GM23248 (cell line): ENCODE data around the gene ZNF718.

Source experiments
- EZH2 ChIP-seq: fragments of 200-600 bp; sonication (generic); IDR thresholded peaks from 2 replicates; pipeline ENCODE4 v1.6.1; 2018; ENCODE audit warnings: antibody characterized with exemption, mild to moderate bottlenecking; ENCODE audit not compliant: insufficient read depth, poor library complexity, severe bottlenecking
- EZH2phosphoT487 ChIP-seq: fragments of 200-600 bp; sonication (generic); IDR thresholded peaks from 2 replicates; pipeline ENCODE4 v1.6.1; 2018; ENCODE audit warnings: antibody characterized with exemption, moderate library complexity, mild to moderate bottlenecking, low read depth; ENCODE audit not compliant: insufficient read depth

GRCh38 chr4:112771-113170 is 11.5 kb upstream of the ZNF718 start:
- TF ChIP-seq EZH2 (no peak), EZH2phosphoT487 (no peak)
